Omental fat pad (tissue), 4 donors: ENCODE measurements around the gene EXOSC10. TPM values are rescaled to one million over a fixed set of nuclear protein-coding genes. Genes with fewer than 3 reads are reported as not detected.
"Not testable (repeated sequence)": the region's sequence is repeated elsewhere in the genome, so short reads cannot be mapped to it uniquely, and the experiment has no call there.

Experiments used
- ATAC-seq: fragments of 150-250 bp; one replicate; pipeline ENCODE4 v1.9.1; 2016; ENCODE audit warnings: mild to moderate bottlenecking, moderate library complexity; ENCODE audit not compliant: low FRiP score
- DNase-seq: peaks from one replicate; pipeline ENCODE4 v3.0.0-alpha.2; 2019; ENCODE audit warnings: low spot score
- CTCF ChIP-seq, 3 donors: fragments of 450-650 bp; IDR thresholded peaks; one replicate each; pipeline ENCODE4 v1.5.1; 2016 to 2017; ENCODE audit warnings: antibody characterized with exemption in 3 of 3, mild to moderate bottlenecking in 3 of 3, moderate library complexity in 2 of 3
- total RNA-seq, 4 donors: library from RNA; depleted of rRNA; stranded (reverse); fragments of >200 nt; gene quantifications; one replicate each; pipeline ENCODE4 v1.1.0, GENCODE V29; 2016

EXOSC10 gene
- total RNA-seq, 4 donors from 2014 or later: 39.7 to 65.4 (median 56.9) TPM

GRCh38 chr1:11025618-11026017, 74.1 kb downstream of the EXOSC10 start:
- no peak for ATAC-seq
- TF ChIP-seq CTCF (IDR thresholded peaks at IDR 0.05): no peak
- DNase-seq: no peak

GRCh38 chr1:11024874-11025203, 74.8 kb downstream of the EXOSC10 start:
- TF ChIP-seq CTCF (IDR thresholded peaks at IDR 0.05): no peak

GRCh38 chr1:11024154-11024873, 75.4 kb downstream of the EXOSC10 start:
- no peak for TF ChIP-seq CTCF (IDR thresholded peaks at IDR 0.05)
- DNase-seq: no peak
- no peak for ATAC-seq

More at GRCh38 chr1:11024874-11025203, 74.8 kb downstream of the EXOSC10 start:
- no peak for DNase-seq
- ATAC-seq: no peak

- TF ChIP-seq CTCF (IDR thresholded peaks at IDR 0.05): no peak
- ATAC-seq (no peak), DNase-seq (no peak)
Measured at GRCh38 chr1:11023201-11023600, 76.5 kb downstream of the EXOSC10 start.

GRCh38 chr1:11019971-11020370, 79.7 kb downstream of the EXOSC10 start:
- DNase-seq (no peak), ATAC-seq (no peak)
- TF ChIP-seq CTCF (IDR thresholded peaks at IDR 0.05): no peak

GRCh38 chr1:11019358-11019757, 80.3 kb downstream of the EXOSC10 start:
- not testable (repeated sequence) for DNase-seq, ATAC-seq

Other genes starting within 250 kb of the EXOSC10 start
- gene TARDBP, start 87.2 kb downstream of the EXOSC10 start, total RNA-seq: 100 to 1,000 TPM in 2 of 4 donors, 10 to 100 TPM in 2; 73.8 to 188 (median 124) TPM
- under 1 TPM in 1 of 4 donors, not detected in 3; 0.19 TPM for gene MASP2, start 52.6 kb downstream of the EXOSC10 start, total RNA-seq
- 100 to 1,000 TPM in 1 of 4 donors, 10 to 100 TPM in 3; 37.5 to 143 (median 53.8) TPM for gene SRM, start 39.9 kb downstream of the EXOSC10 start, total RNA-seq
- 10 to 100 TPM; 11.0 to 38.7 (median 16.9) TPM for gene ANGPTL7, start 89.5 kb upstream of the EXOSC10 start, total RNA-seq
- 10 to 100 TPM; 38.0 to 48.2 (median 43.6) TPM for gene MTOR, start 162.7 kb upstream of the EXOSC10 start, total RNA-seq
- 10 to 100 TPM in 3 of 4 donors, 1 to 10 TPM in 1; 9.3 to 28.2 (median 12.2) TPM for gene UBIAD1, start 173.3 kb upstream of the EXOSC10 start, total RNA-seq